Activated T-cell treated with anti-CD3 and anti-CD28 coated beads for 4 hours (primary cell): ENCODE data around the gene DUSP10.

Source experiments
- DNase-seq: peaks from one replicate; pipeline ENCODE4 v3.0.0-alpha.2; 2020

Gene DUSP10

GRCh38 chr1:221711063-221711577, 30.8 kb downstream of the DUSP10 start:
- DNase-seq, result no peak

DNA sequence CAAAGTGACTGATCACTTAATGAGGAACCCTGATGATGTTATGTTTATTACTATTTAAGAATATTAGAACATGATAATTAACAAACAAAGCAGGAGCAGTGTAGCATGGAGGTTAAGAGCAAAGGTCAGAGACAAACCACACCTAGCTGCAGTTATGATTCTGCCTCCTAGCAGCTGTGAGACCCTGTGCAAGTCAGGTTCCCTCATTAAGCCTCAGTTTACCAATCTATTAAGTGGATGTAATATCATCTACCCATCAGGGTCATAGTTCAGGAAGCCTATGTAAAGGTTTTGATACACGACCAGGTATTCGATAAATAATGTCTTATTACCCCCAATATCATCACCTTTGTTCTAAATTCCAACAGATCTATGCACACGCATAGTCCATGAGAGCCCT, 32.0 kb downstream of the DUSP10 start:
- no peak for DNase-seq

DNA sequence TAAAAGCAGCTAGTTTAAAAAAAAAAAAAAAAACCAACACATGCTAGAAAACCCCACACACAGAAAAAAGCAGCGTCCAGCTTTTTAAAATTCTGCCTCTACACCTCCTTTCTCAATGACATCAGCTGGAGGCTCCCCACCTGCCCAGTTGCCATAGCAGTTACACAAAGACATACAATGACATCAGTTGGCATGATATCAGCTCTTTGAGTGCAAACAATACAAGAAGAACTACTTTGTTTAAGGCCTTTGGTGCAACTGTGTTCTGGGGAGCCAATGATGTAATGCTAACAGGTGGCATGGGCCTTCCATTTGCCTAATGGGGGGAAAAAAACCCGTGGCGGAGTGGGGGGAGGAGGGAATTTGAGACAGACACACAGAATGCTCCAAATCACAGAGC, 32.9 kb downstream of the DUSP10 start:
- peak; percentile 21 for DNase-seq

GRCh38 chr1:221708076-221708571, 33.8 kb downstream of the DUSP10 start:
- DNase-seq, result peak; percentile 9

GRCh38 chr1:221706876-221707582, 34.9 kb downstream of the DUSP10 start:
- DNase-seq, result no peak

DNA sequence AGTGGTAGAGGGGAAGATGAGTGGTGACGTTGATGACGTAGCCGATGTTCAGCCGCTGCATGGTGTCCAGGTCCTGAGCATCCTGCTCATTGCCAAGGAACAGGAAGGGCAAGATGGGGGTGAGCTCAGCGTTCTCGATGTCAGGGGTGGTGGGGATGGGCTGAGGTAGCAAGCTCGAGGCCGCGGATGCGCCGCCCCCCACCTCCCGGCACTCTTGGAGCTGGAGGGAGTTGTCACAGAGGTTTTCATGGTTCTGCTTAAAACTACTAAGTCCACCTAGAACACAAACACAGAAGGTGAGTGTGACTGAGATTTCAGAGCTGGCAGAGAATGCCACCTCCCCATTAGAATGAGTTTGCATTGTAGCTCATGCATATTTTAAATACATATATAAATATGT, 35.7 kb downstream of the DUSP10 start:
- no peak for DNase-seq

DNA sequence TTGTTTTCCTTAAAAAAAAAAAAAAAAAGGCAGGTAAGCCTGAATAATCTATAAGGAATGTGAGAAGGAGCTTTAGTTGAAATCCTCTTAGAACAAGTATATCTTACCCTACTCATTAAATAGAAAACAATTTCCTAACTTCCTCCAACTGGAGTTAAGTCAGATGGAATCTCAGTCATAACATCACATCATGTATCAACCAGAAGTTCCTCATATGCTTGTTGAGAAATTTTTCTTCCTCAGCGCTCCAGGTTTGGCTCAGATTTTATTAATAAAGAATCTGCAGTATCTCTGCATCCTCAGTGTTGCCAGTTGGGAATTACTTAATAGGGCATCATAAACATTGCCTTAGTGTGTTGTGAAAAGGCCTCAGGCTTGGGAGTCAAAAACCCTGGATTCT, 37.6 kb downstream of the DUSP10 start:
- DNase-seq, result no peak

- DNase-seq, result no peak
These were observed 40.2 kb downstream of the DUSP10 start for GRCh38 chr1:221701570-221702186.

GRCh38 chr1:221700948-221701347, 40.9 kb downstream of the DUSP10 start:
- no peak for DNase-seq

- DNase-seq, result no peak
These were observed 41.4 kb downstream of the DUSP10 start for GRCh38 chr1:221700536-221700935.

- no peak for DNase-seq
These were observed 41.8 kb downstream of the DUSP10 start for GRCh38 chr1:221699978-221700519.

DNA sequence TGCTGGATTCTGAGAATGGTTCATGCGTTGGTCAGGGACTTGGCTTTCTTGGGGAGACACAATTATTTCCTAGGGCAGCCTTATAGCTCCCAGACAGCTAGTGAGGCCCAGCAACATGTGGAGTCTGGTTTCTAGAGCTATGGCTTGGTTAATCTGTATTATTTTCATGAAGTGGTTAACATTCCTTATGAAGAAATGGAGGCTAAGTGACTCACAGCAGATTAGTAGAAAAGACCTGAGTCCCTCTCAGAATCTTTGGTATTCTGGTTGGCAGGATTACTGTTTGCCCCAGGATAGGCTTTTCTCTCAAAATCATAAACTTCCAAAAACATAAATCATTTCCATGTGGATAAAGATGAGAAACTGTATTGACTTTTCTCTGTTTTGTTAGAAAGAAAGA, 42.3 kb downstream of the DUSP10 start:
- no peak for DNase-seq

DNA sequence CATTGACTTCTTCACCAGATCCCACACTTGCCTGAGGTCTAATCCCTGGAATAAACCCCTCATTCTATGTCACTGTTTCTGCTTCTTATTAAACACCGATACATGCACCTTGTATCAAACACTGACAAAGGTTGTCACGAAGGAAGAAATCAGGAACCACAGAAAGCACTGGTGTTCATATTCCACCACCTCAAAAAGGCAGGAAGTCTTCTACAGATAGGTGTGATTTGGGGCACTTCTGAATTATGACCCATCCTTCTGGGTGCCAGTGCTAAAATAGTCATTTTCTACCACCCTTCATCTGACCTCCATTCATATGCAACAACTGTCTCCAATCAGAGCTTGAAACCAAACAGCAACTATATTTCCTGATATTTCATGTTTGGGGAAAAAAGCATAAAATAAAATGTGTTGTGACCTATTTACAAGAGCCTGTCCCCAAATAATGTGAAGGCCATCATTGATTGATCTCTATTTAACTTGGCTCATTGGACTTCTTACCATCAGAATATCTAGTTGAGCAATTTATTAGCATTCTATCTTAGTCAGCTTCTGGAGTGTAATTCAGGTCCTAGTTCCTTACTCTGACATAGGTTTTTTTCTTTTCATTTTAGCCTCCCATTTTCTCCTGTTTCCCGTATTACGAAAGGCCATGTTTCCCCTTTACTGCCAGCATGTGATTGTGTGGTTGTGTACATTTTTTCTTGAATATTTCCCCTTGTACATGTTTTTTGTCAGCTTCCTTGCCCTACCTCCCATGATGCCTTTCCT, 43.1 kb downstream of the DUSP10 start:
- no peak for DNase-seq

DNA sequence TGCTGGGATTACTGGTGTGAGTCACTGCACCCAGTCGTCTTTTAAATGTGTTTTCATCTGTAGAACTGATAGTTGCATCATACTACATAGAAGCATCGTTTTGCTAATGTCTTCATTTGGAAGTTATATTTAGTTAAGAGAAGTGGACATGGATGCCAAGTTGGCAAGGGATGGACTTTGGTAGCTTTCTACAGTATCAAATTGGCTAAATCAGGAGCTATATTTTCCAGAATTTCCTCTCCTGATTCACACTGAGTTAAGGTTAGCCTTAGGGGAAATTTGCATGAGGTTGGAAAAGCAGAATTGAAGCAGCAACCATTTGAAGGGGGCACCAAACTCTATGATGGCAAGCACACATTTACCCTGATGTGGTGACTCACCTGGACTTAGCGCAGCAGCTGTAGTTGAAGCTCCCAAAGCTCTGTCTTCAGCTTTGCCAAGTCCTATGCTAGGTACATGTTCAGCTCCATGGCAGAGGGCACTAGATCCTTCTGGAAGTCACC, 43.9 kb downstream of the DUSP10 start:
- DNase-seq, result no peak

DNA sequence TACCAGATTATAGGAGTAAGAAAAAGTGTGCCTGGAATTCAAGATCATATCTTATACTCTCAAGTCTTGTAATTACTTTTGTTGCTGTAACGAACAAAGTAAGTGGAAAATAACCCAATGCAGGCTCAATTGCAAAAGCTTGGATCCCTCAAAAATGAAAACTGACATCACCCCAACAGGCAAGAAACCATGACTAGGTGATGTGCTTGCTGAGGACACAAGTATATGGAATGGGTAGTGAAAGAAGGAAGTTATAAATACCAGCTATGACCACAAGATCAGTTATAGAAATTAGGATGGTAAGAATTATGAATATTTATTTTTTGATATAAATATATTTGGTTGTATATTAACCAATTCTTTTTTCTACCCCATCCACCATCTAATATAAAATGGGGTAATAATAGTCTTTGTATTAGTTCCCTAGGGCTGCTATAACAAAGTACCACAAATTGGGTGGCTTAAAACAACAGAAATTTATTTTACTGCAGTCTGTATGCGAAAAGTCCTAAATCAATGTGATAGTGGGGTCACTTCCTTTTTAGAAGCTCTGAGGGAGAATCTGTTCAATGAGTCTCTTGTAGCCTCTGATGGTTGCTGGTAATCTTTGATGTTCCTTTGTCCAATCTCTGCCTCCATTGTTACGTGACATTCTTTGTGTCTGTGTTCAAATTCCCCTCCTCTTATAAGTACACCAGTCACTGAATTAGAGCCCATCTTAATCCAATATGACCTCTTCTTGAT, 45.0 kb downstream of the DUSP10 start:
- DNase-seq, result no peak

GRCh38 chr1:221696027-221696426, 45.9 kb downstream of the DUSP10 start:
- no peak for DNase-seq

- no peak for DNase-seq
These were observed 46.6 kb downstream of the DUSP10 start for GRCh38 chr1:221695301-221695700.

DNA sequence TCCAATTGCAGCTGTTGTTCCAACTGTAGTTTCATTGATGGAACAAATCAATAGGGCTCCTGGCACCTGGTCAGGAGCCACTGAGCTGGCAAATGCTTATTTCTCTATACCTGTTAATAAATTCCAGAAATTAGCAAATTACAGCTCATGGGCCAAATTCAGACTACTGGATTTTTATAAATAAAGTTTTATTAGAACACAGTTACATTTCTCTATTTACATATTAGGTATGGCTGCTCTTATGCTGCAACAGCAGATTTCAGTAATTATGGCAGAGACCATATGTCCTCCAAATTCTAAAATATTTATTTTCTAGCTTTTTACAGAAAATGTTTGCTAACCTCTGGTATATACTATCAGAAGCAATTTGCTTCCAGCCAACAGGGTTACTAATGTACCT, 47.8 kb downstream of the DUSP10 start:
- DNase-seq, result no peak

DNA sequence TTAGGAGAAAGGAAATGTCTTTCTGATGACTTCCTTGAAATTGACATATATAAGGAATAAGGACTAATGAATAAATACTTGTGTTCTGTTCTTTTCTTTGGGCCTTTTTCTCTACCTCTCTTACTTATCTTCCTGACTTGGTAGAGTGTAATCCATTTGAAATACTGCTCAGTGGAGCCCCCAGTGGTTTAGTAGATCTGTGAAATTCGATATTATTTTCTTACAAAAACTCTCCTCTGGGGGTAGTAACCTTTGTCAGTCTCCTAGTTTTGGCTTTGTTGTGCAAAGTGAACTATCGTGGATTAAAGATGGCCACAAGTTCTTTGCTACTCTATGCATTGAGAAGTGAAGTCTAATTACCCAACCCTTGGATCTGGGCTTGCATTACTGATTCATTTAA, 48.8 kb downstream of the DUSP10 start:
- no peak for DNase-seq

GRCh38 chr1:221692643-221693042, 49.2 kb downstream of the DUSP10 start:
- no peak for DNase-seq

DNA sequence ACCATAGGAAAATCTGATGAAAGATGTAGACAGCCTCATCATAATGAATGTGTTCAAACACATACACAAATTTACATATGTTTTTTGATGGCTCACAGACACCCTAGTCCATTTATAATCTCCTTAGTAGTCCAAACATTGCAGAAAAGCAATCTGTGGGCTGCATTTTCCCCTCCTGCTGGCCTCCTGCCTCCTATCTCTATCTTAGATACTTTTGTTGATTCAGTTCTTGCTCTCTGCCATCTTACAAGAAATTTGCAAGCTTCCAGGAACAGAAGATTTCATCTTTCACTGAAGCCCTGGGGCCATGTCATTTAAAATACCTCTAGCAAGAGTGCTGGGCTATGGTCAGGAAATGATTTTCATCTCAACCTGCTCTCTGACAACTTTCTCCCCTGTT, 50.6 kb downstream of the DUSP10 start:
- no peak for DNase-seq

GRCh38 chr1:221690858-221691257, 51.0 kb downstream of the DUSP10 start:
- DNase-seq, result no peak
